MCF 10A (cell line): Measurements from ENCODE around the gene LDLRAD4. TPM values are rescaled to one million over a fixed set of nuclear protein-coding genes. Genes with fewer than 3 reads are reported as not detected.

Experiments used
- BruUV-seq: library from RNA; stranded (reverse); fragments of 400-500 nt; replicated peaks from 2 replicates; lab custom pipeline; 2021; lab: Mats Ljungman, UMichigan
- CTCF ChIA-PET: fragments of 300-600 bp; sonication (Branson Sonifier 250); formaldehyde crosslinking; extraction: SDS; loops from one replicate; lab custom pipeline; 2021; ENCODE audit warnings: antibody characterized with exemption, inconsistent platforms; lab: Yijun Ruan, JAX
- POLR2A ChIA-PET: fragments of 300-600, 350-650 bp; sonication (Branson Sonifier 250); formaldehyde crosslinking; extraction: SDS; loops from one replicate; lab custom pipeline; 2020; ENCODE audit warnings: antibody characterized with exemption, inconsistent platforms; lab: Yijun Ruan, JAX
- DNase-seq: peaks from one replicate; pipeline ENCODE4 v3.0.0-alpha.2; 2018; ENCODE audit not compliant: unreplicated experiment
- H3K27ac Mint-ChIP-seq: one replicate; pipeline ENCODE4 v1.8.0; 2022; ENCODE audit warnings: mild to moderate bottlenecking, low read depth, mixed read lengths; ENCODE audit not compliant: unreplicated experiment
- H3K27me3 Mint-ChIP-seq: one replicate; pipeline ENCODE4 v1.8.0; 2022; ENCODE audit warnings: mixed read lengths; ENCODE audit not compliant: insufficient read depth, unreplicated experiment
- H3K36me3 Mint-ChIP-seq: one replicate; pipeline ENCODE4 v1.8.0; 2022; ENCODE audit warnings: mild to moderate bottlenecking, moderate library complexity, mixed read lengths; ENCODE audit not compliant: insufficient read depth, unreplicated experiment
- H3K4me1 Mint-ChIP-seq: one replicate; pipeline ENCODE4 v1.8.0; 2022; ENCODE audit warnings: mixed read lengths; ENCODE audit not compliant: insufficient read depth, unreplicated experiment
- H3K4me3 Mint-ChIP-seq: one replicate; pipeline ENCODE4 v1.8.0; 2022; ENCODE audit warnings: mild to moderate bottlenecking, moderate library complexity, mixed read lengths; ENCODE audit not compliant: unreplicated experiment
- H3K9me3 Mint-ChIP-seq: one replicate; pipeline ENCODE4 v1.8.0; 2022; ENCODE audit warnings: mixed read lengths; ENCODE audit not compliant: unreplicated experiment
- intact Hi-C: fragments of 100-400 bp; cut with micrococcal nuclease; formaldehyde crosslinking; loops from 2 replicates; pipeline ENCODE4 v1.14.1; 2022
- total RNA-seq: library from RNA; stranded (reverse); gene quantifications from 2 replicates; pipeline ENCODE4 v1.2.3, GENCODE V29; 2022
- TF ChIP-seq, protein P1 (sequence below): fragments of 200-600 bp; IDR thresholded peaks from one replicate; pipeline ENCODE4 v1.8.0; 2022; ENCODE audit warnings: antibody characterized with exemption, mild to moderate bottlenecking; ENCODE audit not compliant: unreplicated experiment

Gene LDLRAD4
- total RNA-seq, 1 experiment from 2014 or later = not detected

DNA sequence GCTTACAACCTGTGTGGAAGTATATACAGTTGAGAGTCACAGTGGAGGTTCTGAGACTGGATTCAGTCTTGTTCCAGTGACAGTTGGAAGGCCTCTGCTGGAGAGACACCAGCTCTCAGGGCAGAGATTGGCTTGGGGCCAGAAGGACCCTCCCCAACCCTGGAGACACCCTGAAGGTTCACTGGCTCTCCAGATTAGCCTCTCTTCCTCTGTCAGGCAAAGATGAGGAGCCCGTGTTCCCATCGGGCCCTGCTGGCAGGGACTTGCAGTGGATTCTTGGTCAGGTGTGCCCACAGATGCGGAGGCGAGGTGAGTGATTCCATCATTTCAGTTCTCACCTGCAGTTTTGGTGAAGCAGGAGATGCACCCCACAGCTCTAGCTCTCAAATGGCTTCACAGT lies 429.2 kb downstream of the LDLRAD4 start:
- POLR2A ChIA-PET = interaction anchor here (0.6 kb wide), 1 partner anchor 80 kb away, joined by 3 read pairs; no protein-coding TSS in a partner anchor
- Mint-ChIP-seq H3K9me3 (no peaks in the 10 kb centered on the region), H3K27me3 (peaks cover 12% of the 10 kb centered on the region), H3K27ac (no peak overlapping the region), H3K4me3 (no peak overlapping the region), H3K36me3 (no peaks in the 10 kb centered on the region), H3K4me1 (no peaks in the 10 kb centered on the region)
- intact Hi-C loops = no loop called here
- no peak for DNase-seq
- TF ChIP-seq, protein P1, sequence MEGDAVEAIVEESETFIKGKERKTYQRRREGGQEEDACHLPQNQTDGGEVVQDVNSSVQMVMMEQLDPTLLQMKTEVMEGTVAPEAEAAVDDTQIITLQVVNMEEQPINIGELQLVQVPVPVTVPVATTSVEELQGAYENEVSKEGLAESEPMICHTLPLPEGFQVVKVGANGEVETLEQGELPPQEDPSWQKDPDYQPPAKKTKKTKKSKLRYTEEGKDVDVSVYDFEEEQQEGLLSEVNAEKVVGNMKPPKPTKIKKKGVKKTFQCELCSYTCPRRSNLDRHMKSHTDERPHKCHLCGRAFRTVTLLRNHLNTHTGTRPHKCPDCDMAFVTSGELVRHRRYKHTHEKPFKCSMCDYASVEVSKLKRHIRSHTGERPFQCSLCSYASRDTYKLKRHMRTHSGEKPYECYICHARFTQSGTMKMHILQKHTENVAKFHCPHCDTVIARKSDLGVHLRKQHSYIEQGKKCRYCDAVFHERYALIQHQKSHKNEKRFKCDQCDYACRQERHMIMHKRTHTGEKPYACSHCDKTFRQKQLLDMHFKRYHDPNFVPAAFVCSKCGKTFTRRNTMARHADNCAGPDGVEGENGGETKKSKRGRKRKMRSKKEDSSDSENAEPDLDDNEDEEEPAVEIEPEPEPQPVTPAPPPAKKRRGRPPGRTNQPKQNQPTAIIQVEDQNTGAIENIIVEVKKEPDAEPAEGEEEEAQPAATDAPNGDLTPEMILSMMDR = no peak
- CTCF ChIA-PET = no interaction called here
- no TSS peak for BruUV-seq

DNA sequence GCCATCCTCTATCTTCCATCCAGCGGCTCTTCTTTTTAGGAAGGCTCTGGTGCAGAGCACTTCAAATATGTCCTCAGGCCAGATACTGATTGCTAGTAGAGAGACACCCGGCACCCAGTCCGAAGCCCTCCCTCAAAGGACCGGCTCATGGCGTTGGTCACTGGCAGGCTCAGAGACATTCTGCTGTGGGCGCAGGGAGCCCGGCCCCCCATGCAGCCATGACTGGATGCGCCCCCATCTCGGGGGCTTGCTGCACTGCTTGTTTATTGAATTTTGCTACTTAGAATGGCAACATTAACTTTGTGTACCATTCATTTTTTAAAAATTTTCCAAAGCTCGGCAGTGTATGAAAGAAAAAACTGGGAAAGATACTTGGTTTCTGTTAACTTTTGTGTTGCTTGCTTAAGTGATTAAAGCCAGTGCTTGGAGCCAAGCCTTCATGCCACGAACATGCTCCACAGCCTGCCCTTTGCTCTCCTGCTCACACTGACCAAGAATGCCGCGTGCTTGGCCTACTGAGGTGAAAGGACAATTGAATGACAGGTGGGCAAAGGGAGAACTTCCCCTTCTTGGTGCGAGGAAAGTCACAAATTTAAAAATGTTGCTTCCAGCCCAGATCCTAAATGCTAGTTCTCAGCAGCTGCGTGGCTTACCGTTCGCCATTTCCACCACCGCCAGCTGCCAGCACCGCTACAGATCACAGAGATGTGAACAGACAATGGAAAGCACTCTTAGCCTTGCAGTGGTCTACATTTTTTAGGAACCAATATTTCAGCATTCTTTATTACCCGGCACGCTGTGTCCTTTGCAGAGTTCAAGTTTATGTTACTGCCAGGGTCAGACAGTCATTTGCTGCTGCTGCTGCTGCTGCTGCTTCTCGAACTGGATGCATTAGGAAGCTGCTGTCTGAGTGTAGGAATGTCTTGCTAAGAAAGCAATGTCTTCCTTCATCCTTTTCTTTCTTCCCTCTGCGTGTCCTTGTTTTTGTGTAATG lies 431.1 kb downstream of the LDLRAD4 start:
- BruUV-seq = no TSS peak
- POLR2A ChIA-PET = no interaction called here

DNA sequence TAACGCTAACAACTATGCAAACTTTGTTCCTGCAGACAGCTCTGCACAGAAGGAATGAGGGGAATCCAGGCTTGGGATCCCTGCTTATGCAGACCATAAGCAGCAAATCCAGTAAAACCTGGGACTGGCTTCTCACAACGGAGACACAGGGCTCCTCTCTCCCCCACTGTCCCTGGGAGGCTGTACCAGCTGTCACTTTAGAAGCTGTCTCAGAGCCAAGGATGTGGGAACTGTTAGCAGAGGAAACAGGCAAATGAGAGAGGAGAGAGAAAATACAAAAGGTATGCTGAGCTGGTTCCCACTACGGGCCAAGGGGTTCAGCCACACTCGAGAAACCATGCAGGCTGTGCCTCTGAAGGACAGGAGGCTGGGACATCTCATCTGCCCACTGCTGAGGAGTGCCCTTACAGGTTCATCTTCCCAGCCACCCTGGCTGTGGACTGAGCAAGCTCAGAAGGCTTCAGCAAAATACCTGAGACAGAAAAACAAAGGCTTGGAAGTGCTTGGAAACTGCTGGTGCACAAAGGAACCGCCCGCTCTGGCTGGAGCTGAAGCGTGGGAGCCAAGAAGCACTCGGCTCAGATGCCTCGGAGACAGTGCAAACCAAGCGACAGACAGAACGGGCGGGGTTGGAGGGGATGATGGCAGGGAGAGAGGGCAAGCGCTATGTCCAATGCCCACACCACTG lies 435.3 kb downstream of the LDLRAD4 start:
- peaks cover 7% of the 10 kb centered on the region for H3K36me3 Mint-ChIP-seq
- no peaks in the 10 kb centered on the region for H3K9me3 Mint-ChIP-seq
- intact Hi-C loops = no loop called here
- POLR2A ChIA-PET = no interaction called here
- no TSS peak for BruUV-seq
- no peak for DNase-seq
- no peaks in the 10 kb centered on the region for H3K27me3 Mint-ChIP-seq
- TF ChIP-seq, protein P1 = no peak
- H3K27ac Mint-ChIP-seq = no peak overlapping the region
- H3K4me3 Mint-ChIP-seq = no peak overlapping the region
- H3K4me1 Mint-ChIP-seq = no peaks in the 10 kb centered on the region
- CTCF ChIA-PET = interaction anchor here (1.6 kb wide), 1 partner anchor 96 kb away, joined by 8 read pairs; no protein-coding TSS in a partner anchor

More for the DNA sequence above, 431.1 kb downstream of the LDLRAD4 start:
- CTCF ChIA-PET = no interaction called here
- Mint-ChIP-seq H3K36me3 (no peaks in the 10 kb centered on the region), H3K27ac (no peak overlapping the region), H3K4me1 (no peaks in the 10 kb centered on the region), H3K27me3 (peaks cover 8% of the 10 kb centered on the region), H3K9me3 (no peaks in the 10 kb centered on the region), H3K4me3 (no peak overlapping the region)
- intact Hi-C loops = no loop called here
- no peak for DNase-seq
- TF ChIP-seq, protein P1 = no peak

GRCh38 chr18:13657974-13658373 lies 439.4 kb downstream of the LDLRAD4 start:
- Mint-ChIP-seq H3K36me3 (peaks cover 26% of the 10 kb centered on the region), H3K27ac (no peak overlapping the region), H3K4me1 (no peaks in the 10 kb centered on the region), H3K9me3 (no peaks in the 10 kb centered on the region), H3K27me3 (no peaks in the 10 kb centered on the region), H3K4me3 (no peak overlapping the region)
- ChIA-PET CTCF (no interaction called here), POLR2A (no interaction called here)
- intact Hi-C loops = no loop called here
- no TSS peak for BruUV-seq
- no peak for DNase-seq
- TF ChIP-seq, protein P1 = no peak
